Measurements from ENCODE around the gene FOXP1.

FOXP1 gene

DNA sequence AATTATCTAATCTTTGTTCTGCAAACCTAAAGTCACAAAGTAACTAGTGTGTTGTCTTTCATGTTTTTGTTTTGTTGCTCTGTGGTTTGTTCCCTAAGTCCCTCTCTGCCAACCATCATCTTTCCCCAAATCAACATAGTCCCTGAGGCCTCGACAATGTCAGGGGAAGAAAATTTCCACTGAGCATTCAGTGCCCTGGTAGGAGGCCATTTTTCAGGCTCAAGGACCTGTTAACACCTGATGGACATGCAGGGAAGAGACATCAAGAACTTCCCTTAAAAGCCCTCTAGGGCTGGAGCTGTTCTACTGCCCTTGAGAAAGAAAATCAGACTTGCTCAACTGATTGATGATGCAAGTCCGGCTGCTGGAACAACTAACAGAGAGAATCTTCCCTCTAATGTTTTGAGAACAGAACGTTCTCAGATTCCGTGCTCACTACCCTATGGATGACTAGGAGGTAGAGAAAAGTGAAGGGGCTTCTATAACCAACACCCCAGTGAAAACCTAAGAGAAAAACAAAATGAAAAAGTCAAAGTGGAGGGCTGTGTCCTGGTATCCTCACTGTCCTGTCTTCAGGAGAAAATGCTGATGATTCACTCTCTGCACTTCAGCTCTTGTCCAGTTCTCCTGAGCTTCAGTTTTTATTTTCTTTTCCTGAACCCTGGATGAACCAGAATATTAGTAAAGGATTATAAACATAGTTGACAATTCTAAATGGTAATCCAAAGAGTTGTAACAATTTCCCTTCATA lies 373.1 kb downstream of the FOXP1 start:
- DNase-seq (ENCODE audit: low read depth in 2 of 2), result no peak

DNA sequence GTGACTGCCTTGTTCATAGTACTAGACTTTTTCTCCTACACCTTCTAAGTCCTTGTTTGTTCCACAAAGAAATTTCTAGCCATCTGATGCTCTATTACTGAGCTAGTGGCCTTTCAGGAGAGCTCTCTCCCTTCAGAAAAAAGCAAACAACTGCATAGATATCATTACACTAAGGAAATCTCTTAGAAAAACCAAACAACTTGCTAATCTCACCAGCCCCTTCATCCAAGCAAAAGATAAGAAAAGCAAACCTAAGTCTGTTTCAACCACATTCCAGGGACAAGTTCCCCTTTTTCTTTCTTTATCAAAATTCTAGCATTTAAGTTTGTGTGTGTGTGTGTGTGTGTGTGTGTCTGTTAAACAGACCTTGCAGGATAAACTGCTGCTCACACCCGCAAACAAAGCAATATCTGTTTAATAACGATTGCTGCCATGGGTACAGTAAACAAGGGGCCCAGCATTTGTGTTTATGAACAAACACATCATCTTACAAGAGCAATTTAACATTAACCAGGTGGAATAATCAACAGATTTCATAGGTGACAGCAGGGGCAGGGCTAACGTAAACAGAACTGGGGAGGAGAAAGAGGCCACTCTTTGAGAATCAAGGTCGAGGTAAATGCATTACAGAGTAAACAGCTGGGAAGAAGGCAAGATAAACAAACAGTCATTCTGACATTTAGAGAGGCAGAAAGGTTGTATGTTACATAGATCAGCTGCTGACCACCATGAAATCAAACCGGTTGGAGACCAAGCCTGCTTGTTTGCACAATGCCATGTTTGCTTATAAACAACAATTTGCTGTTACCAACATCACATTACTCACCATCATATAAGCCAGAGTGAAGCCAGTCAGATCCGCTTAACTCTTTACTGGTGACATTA lies 375.1 kb downstream of the FOXP1 start:
- DNase-seq (ENCODE audit: low read depth in 2 of 2), result no peak

DNA sequence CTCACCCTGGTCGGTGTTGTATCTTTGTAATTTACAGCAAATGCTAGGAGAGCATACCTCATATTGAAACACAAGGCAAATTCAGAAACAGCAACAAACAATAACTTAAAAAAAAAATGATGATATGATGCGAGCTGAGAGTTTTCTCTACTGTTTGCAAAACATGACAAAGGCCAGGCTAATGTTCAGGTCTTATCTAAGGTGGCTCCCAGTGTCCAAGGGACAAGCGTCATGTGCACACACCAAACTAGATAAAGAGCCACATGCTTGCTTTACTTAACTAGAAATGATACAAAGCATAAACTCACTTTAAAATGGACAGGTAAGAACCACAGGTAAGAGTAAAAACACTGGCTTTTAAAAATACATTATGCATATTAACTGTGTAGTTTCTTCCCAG lies 375.9 kb downstream of the FOXP1 start:
- DNase-seq (ENCODE audit: low read depth in 2 of 2), result no peak

DNA sequence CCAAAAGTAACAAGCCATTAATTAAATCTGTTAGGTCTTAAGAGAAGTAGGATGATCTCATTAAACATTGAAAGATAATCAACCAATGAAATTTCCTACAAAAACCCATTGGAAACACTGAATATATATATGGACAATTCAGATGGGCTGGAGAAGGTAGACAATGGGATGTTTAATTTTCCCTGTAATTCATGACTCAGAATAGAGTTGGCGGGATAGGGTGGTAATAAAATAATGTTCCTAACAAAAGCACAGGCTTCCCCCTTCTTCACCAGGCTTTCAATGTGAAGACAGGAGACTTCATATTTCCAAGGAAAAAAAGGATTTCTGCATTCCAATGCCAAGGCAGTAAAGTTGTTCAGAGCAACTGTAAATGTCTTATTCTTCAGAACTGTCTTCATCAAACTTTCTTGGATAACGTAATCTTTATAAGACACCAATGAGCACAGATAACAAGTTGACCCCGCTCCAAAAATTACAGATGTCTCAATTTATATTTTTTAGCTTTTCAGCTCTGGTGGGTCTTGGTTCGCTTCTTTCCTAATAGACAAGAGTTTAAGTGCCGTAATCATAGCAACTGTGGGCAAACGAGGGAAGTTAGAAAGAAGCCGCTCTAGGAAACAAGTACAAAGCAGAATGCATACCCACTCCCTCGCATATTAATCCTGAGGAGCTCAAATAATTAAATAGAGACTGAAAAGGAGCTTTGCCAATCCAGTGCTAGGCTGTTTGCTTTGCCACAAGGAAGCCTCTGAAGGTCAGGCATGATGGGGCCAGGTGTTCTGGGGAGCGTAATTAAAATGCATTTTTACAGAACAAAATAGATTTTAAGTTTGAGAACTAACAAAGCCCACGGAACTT lies 377.0 kb downstream of the FOXP1 start:
- DNase-seq (ENCODE audit: low read depth in 2 of 2), result no peak

DNA sequence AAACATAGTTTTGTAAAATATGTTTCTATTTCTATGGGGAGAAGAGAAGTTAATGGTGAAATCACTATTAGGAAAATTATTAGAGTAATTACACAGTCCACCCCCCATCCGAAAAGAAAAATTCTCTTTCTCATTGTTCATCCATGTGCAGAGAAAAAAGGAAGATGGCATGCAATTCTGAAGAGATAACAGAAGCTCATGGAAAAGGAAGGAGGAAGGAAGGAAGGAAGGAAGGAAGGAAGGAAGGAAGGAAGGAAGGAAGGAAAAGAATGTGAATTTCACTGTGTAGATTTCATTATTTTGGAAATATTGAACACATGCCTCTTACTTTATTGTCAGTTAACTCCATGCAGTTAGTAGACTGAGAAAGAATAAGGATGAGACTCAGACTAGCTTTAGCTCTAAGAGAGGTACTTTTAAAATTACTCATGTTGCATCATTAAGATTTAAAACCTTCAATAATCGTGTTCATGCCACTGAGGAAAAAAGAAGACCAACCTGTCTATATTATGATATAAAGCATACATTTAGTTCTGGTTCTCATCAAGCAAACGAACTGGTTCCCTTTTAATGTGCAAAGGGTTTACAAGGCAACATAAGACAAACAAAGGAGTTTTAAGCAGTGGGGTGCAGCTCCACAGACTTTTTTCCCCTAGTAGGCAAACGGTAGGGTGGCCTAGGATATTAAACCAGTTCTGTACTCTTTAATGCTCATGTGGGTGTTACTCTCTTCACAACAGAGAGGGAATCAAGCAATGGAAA lies 379.6 kb downstream of the FOXP1 start:
- no peak for DNase-seq (ENCODE audit: low read depth in 2 of 2)

DNA sequence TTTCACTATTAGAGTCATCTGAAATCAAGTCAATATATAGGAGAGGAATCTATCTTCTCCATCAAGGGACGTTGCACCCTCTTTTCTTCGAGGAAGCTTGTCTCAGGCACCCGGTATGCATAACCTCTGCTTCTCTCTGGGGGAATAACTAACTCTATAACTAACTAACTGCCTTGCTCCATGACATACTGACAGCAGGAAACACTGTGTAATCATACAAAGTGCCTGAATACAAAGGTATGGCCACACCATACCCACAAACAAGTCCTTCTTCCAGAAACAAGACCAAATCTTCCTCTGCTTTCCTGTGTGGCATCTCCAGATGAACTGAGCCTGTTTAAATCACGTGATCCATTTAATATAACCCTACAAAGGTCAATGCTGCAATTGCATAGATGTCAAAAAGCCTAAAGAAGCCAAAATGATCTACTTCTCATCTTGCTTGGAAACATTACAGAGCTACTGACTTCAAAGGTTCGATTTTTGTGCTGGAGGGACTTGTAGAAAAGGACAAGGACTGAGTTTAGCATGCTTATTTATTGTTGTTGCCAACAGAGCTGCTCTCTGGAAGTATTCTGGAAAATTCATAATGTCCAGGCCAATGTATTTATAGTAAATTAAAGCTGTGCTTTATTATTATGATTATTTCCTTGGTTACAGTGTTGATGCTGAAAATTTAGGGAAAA lies 380.5 kb downstream of the FOXP1 start:
- no peak for DNase-seq (ENCODE audit: low read depth in 2 of 2)

DNA sequence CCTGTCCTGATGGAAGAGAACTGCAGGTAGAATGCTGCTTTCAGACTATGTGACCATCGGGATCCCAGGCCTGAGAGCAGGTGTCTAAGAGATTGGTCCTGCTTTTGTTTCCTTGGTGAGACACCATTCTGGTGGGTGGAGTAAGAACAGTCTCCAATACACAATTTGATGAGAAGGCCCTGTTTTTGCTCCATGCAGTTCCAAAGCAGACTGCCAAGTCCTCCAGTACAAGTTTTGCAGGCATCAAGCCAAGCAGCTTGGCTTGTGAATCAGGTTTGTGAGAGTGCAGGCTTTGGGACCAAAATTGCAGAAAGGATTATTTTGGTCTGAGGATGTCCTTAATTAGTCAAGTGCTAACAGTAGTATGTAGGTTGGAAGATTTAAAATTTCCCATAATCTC lies 381.6 kb downstream of the FOXP1 start:
- no peak for DNase-seq (ENCODE audit: low read depth in 2 of 2)

DNA sequence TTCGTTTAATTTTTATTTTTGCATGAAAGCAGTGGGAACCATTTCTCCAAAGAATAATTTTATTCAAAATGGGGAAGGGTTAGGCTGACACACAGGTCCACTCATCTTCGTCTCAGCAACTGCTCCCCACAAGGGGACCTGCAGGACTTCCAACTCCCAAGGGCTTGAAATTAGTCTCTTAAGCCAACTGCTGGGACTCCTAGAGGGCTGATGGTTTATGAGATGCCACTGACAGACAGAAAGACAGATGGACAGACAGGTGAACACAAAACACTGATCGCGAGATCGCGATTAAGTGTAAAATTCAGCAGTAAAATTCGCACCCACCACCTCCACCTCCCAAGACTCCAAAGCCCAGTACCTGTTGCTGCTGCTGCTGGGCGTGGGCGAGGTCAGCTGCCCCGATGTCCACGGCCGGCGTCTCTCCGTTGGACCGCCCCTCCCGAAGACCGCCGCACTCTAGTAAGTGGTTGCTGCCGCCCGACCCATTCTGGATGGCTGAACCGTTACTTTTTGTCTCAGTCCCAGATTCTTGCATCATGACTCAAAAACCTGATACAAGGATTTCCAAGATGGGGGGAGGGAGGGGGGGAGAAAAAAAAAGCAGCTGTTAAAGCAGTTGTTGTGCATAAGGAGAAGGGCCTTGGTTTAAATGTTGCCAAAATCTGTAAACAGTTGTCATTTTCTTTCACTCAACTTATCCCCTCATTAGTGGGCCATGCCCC lies 385.5 kb downstream of the FOXP1 start:
- DNase-seq (ENCODE audit: low read depth in 2 of 2), result no peak

DNA sequence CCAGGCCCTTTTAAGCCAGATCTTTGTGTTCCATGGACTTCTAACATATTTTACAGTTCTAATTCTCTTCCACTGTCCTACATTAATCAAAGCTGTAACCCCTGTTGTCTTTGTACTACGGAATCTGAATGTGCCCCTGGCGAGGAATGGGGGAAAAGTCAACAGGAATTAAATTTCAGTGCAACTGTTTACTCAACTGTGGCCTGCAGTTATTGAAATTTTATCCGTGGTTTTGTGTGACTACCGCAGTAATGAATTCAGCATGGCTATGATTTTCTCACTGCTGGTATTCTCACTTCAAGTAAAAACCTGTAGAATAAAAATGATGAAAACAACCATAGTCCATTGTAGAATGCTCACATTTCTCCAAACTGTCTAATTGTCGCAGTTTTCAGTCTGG lies 388.0 kb downstream of the FOXP1 start:
- no peak for DNase-seq (ENCODE audit: low read depth in 2 of 2)

DNA sequence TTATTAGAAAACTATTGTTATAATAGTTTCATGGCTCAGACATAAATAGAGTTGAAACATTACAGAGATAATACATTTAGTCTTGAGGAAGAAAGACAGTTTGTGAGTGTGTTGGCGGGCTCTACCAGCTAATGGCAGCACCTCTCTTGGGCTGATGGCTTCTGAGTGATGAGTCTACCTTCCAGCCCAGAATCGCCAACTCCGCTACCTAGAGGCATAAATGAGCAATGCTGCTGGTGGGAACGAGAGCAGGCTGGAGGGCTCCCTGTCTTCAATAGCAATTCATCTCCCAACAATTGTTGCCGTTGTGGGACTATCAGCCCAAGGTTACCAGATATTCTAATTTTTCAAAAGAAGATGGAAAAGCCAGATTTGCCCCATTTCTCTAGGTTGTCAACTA lies 388.7 kb downstream of the FOXP1 start:
- DNase-seq (ENCODE audit: low read depth in 2 of 2), result no peak

DNA sequence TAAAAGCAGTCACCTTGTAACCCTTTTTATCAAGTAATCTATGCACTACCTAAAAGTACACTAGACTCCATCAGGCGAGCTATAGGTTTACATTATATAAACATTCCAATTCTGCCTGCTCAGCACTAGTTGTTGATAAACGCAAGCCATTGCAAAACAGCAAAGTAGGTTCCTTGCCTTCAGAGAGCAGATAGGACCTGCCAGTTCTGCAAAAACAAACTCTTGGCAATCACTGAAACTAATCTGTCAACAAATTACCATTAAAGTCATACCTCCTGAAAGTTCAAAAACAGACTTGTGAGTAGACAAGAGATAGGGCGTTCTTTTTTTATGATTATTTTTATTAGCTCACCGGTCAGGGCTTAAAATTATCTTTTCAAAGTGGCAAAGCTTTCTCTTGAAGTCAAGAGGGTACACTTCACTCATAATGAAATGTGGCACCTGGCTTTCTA lies 392.5 kb downstream of the FOXP1 start:
- no peak for DNase-seq (ENCODE audit: low read depth in 2 of 2)

DNA sequence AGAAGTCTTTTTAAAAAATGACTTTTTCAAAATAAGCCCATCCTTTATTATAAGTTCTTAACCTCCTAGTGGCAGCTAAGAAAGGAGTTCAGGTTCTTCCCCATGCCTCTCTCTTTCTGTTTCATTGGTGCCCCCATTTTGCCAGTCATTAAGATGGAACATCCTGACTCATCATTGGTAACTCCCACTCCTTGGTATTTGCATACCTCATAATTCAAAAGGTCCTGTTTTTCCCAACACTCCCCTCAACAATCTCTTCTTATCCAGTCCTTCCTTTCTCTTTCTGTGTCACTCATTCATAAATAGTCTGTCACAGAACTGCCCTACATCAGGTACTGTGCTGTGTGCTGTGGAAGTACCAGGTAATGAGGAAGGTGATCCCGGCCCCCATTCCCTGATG lies 394.0 kb downstream of the FOXP1 start:
- DNase-seq (ENCODE audit: low read depth in 2 of 2), result no peak

DNA sequence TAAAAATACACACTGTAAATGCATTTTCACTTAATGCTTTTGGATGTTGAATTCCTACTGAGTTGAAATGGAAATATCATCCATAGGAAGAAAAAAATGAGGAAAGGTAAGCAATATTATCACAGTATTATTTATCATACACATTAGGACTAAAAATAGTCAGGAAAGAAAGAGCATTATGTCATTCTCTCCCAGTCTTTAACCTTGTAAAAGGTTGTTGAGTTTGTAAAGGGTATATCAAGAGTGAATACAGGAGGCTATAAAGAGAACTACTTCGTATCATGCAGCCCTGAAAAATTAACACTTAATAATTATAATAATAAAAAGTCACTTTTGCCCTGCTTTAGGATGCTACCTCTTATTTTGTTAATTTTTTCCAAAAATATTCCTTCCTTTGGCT lies 395.8 kb downstream of the FOXP1 start:
- DNase-seq (ENCODE audit: low read depth in 2 of 2), result no peak

DNA sequence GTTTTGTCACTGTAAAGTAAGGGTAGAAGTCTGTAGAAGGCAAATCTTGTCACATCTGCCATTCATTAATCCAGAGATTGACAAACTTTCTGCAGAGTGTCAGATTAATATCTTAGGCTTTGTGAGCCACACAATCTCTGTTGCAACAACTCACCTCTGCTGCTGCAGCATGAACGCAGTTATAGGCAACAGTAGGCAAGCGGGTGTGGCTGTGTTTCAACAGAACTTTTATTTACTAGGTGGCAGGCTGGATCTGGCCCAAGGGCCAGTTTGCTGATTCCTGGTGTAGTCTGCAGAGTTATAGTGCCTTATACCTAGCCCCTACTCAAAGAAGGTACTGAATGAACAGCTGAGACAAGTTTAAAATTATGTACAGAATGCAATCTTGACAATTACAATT lies 396.7 kb downstream of the FOXP1 start:
- no peak for DNase-seq (ENCODE audit: low read depth in 2 of 2)

DNA sequence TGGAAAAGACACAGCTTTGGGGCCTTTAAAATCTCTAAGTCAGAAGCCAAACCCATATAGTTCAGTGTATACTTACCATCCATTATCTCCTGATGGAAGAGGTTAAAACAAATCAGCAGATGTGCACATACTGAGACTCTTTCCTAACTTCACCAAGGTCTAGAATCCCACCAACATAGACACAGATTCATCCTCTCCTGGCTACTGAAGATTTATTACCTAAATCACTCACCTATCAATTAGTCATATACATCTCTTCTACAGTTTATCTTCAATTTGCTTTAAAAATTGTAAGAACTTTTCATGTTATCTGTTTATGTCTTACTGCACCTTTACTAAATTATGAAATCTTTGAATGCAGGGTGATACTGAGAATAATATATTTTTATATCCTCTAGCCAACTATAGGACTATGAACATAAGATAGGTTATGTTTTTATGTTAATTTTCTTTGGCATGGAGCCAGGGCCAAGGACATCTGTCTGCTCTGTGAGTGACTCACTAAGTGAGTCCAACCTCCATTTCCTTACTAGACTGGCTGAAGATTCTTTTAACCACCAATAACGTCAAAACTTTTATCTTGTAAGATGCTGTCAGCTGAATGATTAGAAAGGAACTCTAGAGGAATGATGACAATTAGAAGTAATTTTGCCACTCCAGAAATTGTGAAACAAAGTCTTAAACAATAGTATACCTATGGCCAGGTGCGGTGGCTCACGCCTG lies 397.6 kb downstream of the FOXP1 start:
- no peak for DNase-seq (ENCODE audit: low read depth in 2 of 2)

DNA sequence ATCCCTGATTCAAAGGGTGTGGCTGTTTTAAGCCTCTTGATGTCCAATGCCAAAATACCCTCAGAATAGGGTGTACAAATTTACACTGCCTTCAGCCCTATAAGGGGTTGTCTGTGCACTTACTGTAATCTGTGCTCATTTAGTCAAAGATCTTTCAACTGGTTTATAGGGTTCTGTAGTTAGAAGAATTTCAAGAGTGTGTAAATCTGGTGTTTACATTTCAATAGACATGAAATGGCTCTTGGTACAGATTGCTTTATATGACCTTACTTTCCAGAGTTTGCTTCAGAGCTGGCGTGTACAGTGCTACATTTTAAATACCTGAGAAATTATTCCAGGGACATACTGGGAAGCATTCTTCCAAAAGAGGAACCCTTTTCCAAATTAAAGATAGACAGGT lies 399.3 kb downstream of the FOXP1 start:
- DNase-seq (ENCODE audit: low read depth in 2 of 2), result no peak

DNA sequence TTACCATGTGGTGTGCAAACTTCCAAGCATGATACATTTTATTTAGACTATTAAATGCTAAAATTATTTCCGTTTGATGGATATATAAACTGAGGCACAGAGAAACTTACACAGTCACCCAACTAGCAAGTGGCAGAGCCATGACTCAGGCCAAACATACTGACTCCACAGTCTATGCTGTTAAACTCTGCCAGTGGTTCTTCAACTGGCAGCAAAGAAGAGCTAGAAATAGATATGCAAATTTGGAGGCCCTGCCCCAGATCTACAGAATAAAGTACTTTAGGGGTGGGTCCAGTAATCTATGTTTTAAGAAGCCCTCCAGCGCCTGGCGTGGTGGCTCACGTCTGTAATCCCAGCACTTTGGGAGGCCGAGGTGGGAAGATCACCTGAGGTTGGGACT lies 400.0 kb downstream of the FOXP1 start:
- DNase-seq (ENCODE audit: low read depth in 2 of 2), result no peak

DNA sequence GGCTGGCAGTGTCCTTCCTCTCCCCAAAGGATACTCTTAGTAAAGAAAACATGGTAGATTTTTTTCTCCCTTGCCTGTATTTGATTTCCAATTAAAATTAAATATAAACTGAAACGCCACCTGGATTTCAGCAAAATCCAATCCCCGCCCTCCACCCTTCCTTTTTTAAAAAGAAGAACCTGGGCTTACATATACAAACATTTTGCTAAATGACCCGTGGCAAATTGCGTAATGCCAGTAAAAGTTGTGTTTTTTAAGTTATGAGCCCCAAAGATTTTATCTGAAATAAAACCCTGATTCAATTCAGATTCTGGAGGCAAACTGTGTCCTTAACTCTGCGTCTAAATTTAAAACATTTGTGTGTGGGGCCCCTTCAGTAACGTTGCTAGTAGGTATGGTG lies 403.0 kb downstream of the FOXP1 start:
- no peak for DNase-seq (ENCODE audit: low read depth in 2 of 2)

DNA sequence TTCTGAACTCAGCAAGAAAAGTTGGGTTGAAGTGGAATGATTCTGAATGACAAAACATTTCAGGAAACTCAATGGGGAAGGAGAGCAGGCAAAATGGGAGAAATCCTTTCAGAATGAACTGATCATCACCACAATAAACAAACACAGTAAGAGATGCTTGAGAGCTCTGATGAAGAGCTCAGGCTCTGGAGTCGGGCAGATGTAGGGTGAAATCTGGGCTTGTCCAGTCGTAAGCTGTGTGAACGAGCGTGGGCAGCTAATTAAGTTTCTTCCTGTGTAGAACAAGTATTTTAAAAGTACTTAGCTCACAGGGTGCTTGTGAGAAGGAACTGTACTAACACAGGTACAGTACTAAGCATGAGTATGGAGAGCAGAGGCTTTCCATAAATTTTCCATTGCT lies 406.2 kb downstream of the FOXP1 start:
- no peak for DNase-seq (ENCODE audit: low read depth in 2 of 2)

DNA sequence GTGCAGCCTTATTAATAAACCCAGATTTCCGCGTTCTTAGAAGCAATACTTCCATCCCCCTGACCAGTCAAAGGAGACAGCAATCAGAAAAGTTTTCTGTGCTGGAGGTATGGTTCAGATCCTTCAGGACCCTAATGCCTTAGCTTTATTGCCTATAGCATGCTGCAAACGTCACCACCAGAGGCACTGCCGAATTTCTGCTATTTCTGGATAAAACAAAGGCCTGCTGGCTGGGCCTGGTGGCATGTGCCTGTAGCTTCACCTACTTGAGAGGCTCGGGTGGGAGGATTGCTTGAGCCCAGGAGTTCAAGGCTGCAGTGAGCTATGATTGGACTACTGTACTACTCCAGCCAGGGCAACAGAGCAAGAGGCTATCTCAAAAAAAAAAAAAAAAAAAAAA lies 407.2 kb downstream of the FOXP1 start:
- DNase-seq (ENCODE audit: low read depth in 2 of 2), result no peak
